ENCODE data around the gene AHDC1. TPM values are rescaled to one million over a fixed set of nuclear protein-coding genes. Genes with fewer than 3 reads are reported as not detected.
"Not testable (repeated sequence)": the region's sequence is repeated elsewhere in the genome, so short reads cannot be mapped to it uniquely, and the experiment has no call there.

Gene AHDC1
- polyA plus RNA-seq (2013, experiment 1 of 2; ENCODE audit: insufficient read length): 27.9 TPM
- 22.6 TPM for polyA plus RNA-seq (2013, experiment 2 of 2; ENCODE audit: insufficient read length)

- peak; percentile 90 for DNase-seq
These were observed at the start of gene AHDC1 for GRCh38 chr1:27603681-27604578. TSS of gene AHDC1 (minus strand) at chr1:27604144. CDS start at chr1:27552115, 52,029 bp downstream.

GRCh38 chr1:27652111-27652864 is 48.3 kb upstream of the AHDC1 start:
- no peak for DNase-seq

GRCh38 chr1:27650539-27651175 is 46.7 kb upstream of the AHDC1 start:
- peak; percentile 78 for DNase-seq

GRCh38 chr1:27650171-27650538 is 46.2 kb upstream of the AHDC1 start:
- DNase-seq: no peak

- DNase-seq: no peak
These were observed 45.3 kb upstream of the AHDC1 start for GRCh38 chr1:27649306-27649635.

- no peak for DNase-seq
These were observed 44.8 kb upstream of the AHDC1 start for GRCh38 chr1:27648602-27649305.

- DNase-seq: no peak
These were observed 43.4 kb upstream of the AHDC1 start for GRCh38 chr1:27647328-27647727.

GRCh38 chr1:27646676-27647075 is 42.7 kb upstream of the AHDC1 start:
- no peak for DNase-seq

- no peak for DNase-seq
These were observed 41.1 kb upstream of the AHDC1 start for GRCh38 chr1:27645071-27645415.

- DNase-seq: no peak
These were observed 40.6 kb upstream of the AHDC1 start for GRCh38 chr1:27644369-27645070.

- peak; percentile 49 for DNase-seq
These were observed 39.8 kb upstream of the AHDC1 start for GRCh38 chr1:27643600-27644368.

- DNase-seq: not testable (repeated sequence)
These were observed 36.6 kb upstream of the AHDC1 start for GRCh38 chr1:27640514-27640913.

- DNase-seq: no peak
These were observed 34.9 kb upstream of the AHDC1 start for GRCh38 chr1:27638805-27639204.

GRCh38 chr1:27638047-27638734 is 34.2 kb upstream of the AHDC1 start:
- no peak for DNase-seq

- DNase-seq: no peak
These were observed 31.6 kb upstream of the AHDC1 start for GRCh38 chr1:27635396-27636142.

GRCh38 chr1:27634985-27635367 is 31.0 kb upstream of the AHDC1 start, which contains the start of gene FGR:
TSS of gene FGR (minus strand) at chr1:27635185. CDS start at chr1:27623916, 11,269 bp downstream.
- no peak for DNase-seq

- peak; percentile 27 for DNase-seq
These were observed 30.4 kb upstream of the AHDC1 start for GRCh38 chr1:27634177-27634984.

- DNase-seq: no peak
These were observed 29.8 kb upstream of the AHDC1 start for GRCh38 chr1:27633640-27634176.

- no peak for DNase-seq
These were observed 29.3 kb upstream of the AHDC1 start for GRCh38 chr1:27633298-27633610.
